ENCODE data around the gene PAX3.

Gene PAX3

DNA sequence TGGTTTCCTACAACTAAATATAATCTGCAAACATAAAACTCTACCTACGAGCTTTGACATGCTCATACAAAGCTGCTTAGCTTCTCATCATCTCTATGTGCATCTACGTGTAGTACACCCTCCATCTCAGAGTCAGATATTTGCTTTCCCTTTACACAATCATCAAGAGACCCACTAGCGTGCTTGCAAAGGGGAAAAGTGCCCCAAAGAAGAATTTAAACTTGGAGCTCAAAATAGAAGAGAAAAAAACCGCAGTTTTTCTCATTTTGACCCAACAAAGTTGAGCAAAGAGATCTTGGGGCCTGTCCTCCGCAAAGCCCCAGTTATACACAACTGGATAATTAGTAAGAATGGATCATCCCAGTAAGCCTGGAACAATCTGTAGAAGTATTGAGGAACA lies 104.1 kb downstream of the PAX3 start:
- TF ChIP-seq, protein P1, sequence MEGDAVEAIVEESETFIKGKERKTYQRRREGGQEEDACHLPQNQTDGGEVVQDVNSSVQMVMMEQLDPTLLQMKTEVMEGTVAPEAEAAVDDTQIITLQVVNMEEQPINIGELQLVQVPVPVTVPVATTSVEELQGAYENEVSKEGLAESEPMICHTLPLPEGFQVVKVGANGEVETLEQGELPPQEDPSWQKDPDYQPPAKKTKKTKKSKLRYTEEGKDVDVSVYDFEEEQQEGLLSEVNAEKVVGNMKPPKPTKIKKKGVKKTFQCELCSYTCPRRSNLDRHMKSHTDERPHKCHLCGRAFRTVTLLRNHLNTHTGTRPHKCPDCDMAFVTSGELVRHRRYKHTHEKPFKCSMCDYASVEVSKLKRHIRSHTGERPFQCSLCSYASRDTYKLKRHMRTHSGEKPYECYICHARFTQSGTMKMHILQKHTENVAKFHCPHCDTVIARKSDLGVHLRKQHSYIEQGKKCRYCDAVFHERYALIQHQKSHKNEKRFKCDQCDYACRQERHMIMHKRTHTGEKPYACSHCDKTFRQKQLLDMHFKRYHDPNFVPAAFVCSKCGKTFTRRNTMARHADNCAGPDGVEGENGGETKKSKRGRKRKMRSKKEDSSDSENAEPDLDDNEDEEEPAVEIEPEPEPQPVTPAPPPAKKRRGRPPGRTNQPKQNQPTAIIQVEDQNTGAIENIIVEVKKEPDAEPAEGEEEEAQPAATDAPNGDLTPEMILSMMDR (IDR thresholded peaks at IDR 0.05; ENCODE audit: borderline replicate concordance, control extremely low read depth, extremely low read depth, insufficient read depth, missing control alignments): no peak
- DNase-seq (ENCODE audit: low spot score): peak; percentile 5
- in situ Hi-C loops (cut with MboI; ENCODE audit: low sequenced_read_pairs, unreplicated experiment): no loop called here

DNA sequence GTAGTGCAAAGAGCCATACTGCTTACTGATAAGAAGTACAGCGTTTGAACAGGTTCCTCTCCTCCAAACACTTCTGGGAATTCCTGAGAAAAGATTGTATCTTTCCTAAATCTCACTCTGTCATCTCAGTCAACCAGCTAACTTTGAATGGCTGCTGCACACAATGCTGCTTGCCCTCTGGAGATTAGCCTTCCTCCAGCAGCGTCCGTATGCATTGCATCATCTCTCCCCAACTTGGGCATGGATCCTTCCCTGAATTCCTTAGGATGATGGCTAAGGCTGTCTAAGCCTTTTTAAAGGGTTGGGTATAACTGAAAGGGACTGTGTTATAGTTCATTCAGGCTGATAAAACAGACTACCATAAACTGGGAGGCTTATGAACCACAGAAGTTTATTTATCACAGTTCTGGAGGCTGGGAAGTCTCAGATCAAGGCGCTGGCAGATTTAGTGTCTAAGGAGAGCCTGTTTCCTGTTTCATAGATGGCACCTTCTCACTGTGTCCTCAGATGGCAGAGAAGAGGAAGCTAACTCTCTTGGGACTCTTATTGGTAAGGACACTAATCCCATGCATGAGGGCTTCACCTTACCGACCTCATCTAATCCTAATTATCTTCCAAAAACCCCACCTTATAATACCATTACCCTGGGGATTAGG lies 105.3 kb downstream of the PAX3 start:
- no peak for DNase-seq (ENCODE audit: low spot score)
- in situ Hi-C loops (cut with MboI; ENCODE audit: low sequenced_read_pairs, unreplicated experiment): no loop called here
- TF ChIP-seq, protein P1 (IDR thresholded peaks at IDR 0.05; ENCODE audit: borderline replicate concordance, control extremely low read depth, extremely low read depth, insufficient read depth, missing control alignments): no peak

DNA sequence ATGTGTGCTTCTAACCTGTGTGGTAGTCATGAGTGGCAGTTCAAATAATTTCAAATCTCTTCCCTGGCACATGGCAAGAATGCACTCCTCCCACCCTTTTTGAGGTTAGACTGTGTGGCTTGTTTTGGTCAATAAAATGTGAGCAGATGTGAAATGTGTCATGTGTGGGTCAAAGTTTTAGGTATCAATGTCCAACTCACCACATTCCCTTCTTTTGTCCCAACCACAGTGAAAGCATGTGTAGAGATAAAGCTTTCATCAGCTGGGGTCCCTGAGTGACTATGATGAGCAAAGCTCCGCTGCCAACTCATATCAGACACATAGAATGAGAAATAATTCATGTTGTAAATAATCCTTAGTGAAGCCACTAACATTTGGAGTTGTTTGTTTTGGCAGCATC lies 118.2 kb downstream of the PAX3 start:
- TF ChIP-seq, protein P1 (IDR thresholded peaks at IDR 0.05; ENCODE audit: borderline replicate concordance, control extremely low read depth, extremely low read depth, insufficient read depth, missing control alignments): no peak
- in situ Hi-C loops (cut with MboI; ENCODE audit: low sequenced_read_pairs, unreplicated experiment): no loop called here
- DNase-seq (ENCODE audit: low spot score): no peak

GRCh38 chr2:222179592-222179991 lies 119.2 kb downstream of the PAX3 start:
- DNase-seq (ENCODE audit: low spot score): no peak
- TF ChIP-seq, protein P1 (IDR thresholded peaks at IDR 0.05; ENCODE audit: borderline replicate concordance, control extremely low read depth, extremely low read depth, insufficient read depth, missing control alignments): no peak
- in situ Hi-C loops (cut with MboI; ENCODE audit: low sequenced_read_pairs, unreplicated experiment): no loop called here

- TF ChIP-seq, protein P1 (IDR thresholded peaks at IDR 0.05; ENCODE audit: borderline replicate concordance, control extremely low read depth, extremely low read depth, insufficient read depth, missing control alignments): no peak
- DNase-seq (ENCODE audit: low spot score): no peak
- in situ Hi-C loops (cut with MboI; ENCODE audit: low sequenced_read_pairs, unreplicated experiment): no loop called here
Observed at GRCh38 chr2:222178450-222178849, 120.3 kb downstream of the PAX3 start.

GRCh38 chr2:222176890-222177289 lies 121.9 kb downstream of the PAX3 start:
- no peak for DNase-seq (ENCODE audit: low spot score)
- TF ChIP-seq, protein P1 (IDR thresholded peaks at IDR 0.05; ENCODE audit: borderline replicate concordance, control extremely low read depth, extremely low read depth, insufficient read depth, missing control alignments): no peak
- in situ Hi-C loops (cut with MboI; ENCODE audit: low sequenced_read_pairs, unreplicated experiment): no loop called here

Measured in GM13976 (cell line).